Sigmoid colon (tissue), 4 donors: ENCODE results near the gene BCL2A1.

Experiments used
- CTCF ChIP-seq, 4 experiments: fragments of 450-650 bp in 3 of 4; fragments of 200-600 bp in 1 of 4; IDR thresholded peaks; one replicate each; pipeline ENCODE4 v1.5.1; 2016 to 2019; ENCODE audit warnings: antibody characterized with exemption in 4 of 4, mild to moderate bottlenecking in 3 of 4, moderate library complexity in 2 of 4
- EP300 ChIP-seq, 4 donors: sonication (generic); formaldehyde crosslinking; IDR thresholded peaks; one replicate each; pipeline ENCODE4 v1.6.1; 2017; ENCODE audit warnings: antibody characterized with exemption in 4 of 4
- POLR2A ChIP-seq, 2 donors: fragments of 450-650 bp; IDR thresholded peaks; one replicate each; pipeline ENCODE4 v1.6.1; 2016; ENCODE audit warnings: antibody characterized with exemption in 2 of 2, mild to moderate bottlenecking in 2 of 2, moderate library complexity in 2 of 2
- POLR2AphosphoS5 ChIP-seq, 4 donors: sonication (generic); formaldehyde crosslinking; IDR thresholded peaks; one replicate each; pipeline ENCODE4 v1.6.1; 2017; ENCODE audit warnings: antibody characterized with exemption in 4 of 4

GRCh38 chr15:79932447-79932846, 38.5 kb downstream of the BCL2A1 start:
- TF ChIP-seq CTCF (IDR thresholded peaks at IDR 0.05) (no peak), POLR2A (IDR thresholded peaks at IDR 0.05) (no peak), EP300 (IDR thresholded peaks at IDR 0.05) (no peak), POLR2AphosphoS5 (IDR thresholded peaks at IDR 0.05) (no peak)
